Measurements from ENCODE around the gene PFDN6.

PFDN6 gene

GRCh38 chr6:33318426-33319073 is 29.1 kb downstream of the PFDN6 start:
- no peak for DNase-seq

GRCh38 chr6:33319939-33320314 is 30.5 kb downstream of the PFDN6 start:
- no peak for DNase-seq

DNA sequence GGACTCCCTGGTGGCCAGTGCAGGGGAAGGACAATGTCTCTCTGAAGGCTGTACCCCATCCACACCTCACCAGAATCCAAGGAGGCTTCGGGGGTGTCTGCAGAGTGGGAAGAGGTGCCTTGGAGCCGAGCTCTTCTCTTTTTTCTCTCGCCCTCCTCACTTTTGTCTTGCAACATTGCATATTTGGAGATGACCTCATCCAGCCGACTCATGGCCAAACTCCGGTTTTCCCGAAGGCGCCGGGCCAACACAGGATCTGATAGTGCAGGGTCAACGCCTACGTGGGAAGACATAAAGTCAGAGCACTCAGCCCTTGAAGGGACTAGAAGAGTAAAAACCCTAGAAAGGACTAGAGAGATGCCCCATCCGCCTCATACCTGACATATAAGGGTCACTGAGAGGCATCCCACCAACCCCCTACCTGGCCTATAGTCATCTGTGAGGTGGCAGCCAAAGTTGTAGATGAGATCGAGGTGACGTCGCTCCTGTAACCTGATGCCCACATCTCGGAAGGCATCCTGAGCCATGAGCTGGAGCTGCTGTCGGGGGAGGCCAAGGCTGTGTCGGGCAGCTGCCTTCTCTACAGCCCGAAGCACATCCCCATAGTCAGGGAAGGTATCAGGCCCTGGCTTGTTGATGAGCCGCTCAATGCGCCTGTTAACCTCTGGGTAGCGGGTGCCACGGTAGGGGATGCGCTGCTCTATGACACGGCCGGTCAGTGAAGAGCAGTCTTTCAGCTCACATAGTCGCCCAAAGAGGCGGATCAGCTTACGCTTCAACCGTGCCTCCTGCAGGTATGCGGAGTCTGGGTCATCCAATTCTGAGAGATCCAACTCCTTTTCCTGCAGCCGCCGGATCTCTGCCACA is 31.1 kb downstream of the PFDN6 start:
- no peak for DNase-seq

DNA sequence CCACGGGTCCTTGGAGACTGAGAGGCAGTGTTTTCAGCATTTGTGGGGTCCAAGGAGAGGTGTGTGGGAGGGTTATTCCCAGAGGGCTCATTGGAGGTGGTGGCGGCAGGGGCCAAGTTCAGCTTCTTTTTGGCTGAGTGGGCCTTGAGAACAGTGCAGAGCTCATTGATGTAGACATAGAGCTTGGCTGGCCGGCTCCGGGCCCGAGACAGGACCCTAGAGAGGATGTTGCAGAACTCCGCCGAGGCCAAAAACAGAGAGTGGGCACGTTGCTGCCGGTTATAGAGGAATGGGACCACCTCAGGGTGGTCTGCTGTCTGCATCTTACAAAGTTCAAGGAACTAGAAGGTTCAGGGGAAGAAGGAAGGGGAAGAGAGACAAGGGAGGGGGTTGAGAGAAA is 31.8 kb downstream of the PFDN6 start:
- no peak for DNase-seq

GRCh38 chr6:33323623-33323948 is 34.2 kb downstream of the PFDN6 start:
- DNase-seq: no peak

DNA sequence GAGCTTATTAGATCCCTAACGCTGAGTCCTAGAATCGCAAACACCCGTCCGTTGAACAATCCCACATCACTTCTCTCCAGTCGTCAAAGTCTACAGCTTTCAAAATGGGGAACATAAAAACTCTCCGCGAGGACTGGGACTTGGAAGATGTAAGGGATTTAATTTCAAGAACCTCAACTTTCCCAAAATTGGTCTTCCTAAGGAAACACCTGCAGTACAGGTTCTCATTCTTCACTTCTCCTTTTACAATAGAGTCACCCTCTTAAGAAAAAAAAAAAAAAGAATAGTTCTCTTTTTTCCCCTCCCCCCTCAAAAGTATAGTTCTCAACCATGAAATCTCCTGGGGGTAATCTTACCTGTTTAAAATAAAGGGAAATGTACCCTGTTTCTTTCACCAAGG is 34.7 kb downstream of the PFDN6 start:
- no peak for DNase-seq

DNA sequence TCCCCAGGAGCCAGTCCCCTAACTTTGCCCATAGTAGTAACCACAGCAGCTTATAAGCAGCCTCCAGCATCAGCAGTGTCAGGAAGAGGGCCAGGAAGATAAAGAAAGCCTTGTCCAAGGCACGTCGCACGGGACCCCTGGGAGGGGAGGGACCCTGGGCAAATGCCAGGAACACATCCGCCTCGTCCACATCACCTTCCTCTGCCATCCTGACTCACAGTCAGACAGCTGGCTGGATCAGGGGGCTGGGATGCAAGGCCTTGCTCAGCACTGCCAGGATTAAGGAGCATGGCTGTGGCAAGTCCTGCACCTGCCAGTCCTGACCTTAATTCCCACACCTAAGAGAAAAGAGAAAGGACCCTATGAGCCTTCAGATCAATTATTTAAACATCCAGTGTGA is 39.7 kb downstream of the PFDN6 start:
- DNase-seq: no peak

DNA sequence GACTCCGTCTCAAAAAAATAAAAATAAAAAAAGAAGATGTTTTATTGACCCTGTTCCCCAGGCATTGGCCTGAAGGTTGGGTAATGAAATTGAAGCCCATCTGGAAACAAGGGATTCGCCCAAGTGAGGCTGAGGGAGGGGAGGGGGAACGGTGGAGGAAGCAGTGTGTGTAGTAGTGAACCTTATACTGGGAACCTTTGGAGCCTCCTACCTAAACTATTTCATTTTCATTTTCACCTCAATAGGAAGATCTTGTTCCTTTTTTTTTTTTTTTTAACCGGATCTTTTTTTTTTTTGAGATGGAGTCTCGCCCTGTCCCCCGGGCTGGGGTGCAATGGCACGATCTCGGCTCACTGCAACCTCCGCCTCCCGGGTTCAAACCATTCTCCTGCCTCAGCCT is 41.3 kb downstream of the PFDN6 start:
- DNase-seq: no peak

GRCh38 chr6:33333666-33334065 is 44.3 kb downstream of the PFDN6 start:
- no peak for DNase-seq

- no peak for DNase-seq
These were observed 46.5 kb downstream of the PFDN6 start for GRCh38 chr6:33335916-33336315.

DNA sequence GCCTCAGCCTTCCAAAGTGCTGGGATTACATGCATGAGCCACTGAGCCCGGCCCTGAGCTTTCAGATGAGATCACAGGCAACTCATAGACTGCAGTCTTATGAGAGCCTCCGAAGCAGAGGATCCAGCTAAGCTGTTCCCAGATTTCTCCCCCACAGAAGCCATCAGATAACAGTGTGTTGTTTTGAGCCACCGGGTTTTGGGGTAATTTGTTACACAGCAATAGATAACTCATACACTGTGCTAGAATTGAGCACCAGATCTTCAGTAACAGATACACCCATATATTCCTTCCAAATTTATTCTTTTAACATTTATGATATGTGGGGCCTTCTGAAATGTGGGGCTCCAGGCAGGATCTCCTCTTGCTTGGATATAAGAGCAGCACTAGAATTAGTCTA is 47.1 kb downstream of the PFDN6 start:
- DNase-seq: no peak

GRCh38 chr6:33339193-33339592 is 49.8 kb downstream of the PFDN6 start:
- no peak for DNase-seq

Measured in DMS 273 treated with DMSO at 0.1 percent for 48 hours (cell line).